HepG2 (cell line): Measurements from ENCODE around the gene API5. TPM values are rescaled to one million over a fixed set of nuclear protein-coding genes. Genes with fewer than 3 reads are reported as not detected.

Source experiments
- KAT2B ChIP-seq: fragments of 150-350 bp; IDR thresholded peaks from 2 replicates; pipeline ENCODE4 v1.6.1; 2014; ENCODE audit warnings: low read depth, low read length, borderline replicate concordance
- KMT2A ChIP-seq: sonication (generic); formaldehyde crosslinking; IDR thresholded peaks from 2 replicates; pipeline ENCODE4 v1.4.0; 2020; ENCODE audit warnings: missing genetic modification reagents
- MAFF ChIP-seq: IDR thresholded peaks from 2 replicates; pipeline ENCODE4 v1.6.1; 2011; ENCODE audit warnings: low read depth, low read length, improper control_type of control experiment
- PRDM10 ChIP-seq: sonication (generic); formaldehyde crosslinking; IDR thresholded peaks from 2 replicates; pipeline ENCODE4 v1.4.0; 2020; ENCODE audit warnings: low read depth, missing genetic modification reagents
- RBFOX2 ChIP-seq: fragments of 200-400 bp; formaldehyde crosslinking; IDR thresholded peaks from 2 replicates; pipeline ENCODE4 v1.6.1; 2017; ENCODE audit warnings: low read depth, mild to moderate bottlenecking, low read length
- REST ChIP-seq, 2 experiments: IDR thresholded peaks; 2 replicates each; pipeline ENCODE4 v1.6.1; 2011 to 2012; ENCODE audit warnings: low read length in 2 of 2, borderline replicate concordance in 1 of 2, low read depth in 1 of 2, mild to moderate bottlenecking in 1 of 2, moderate library complexity in 1 of 2
- SOX5 ChIP-seq: IDR thresholded peaks from 2 replicates; pipeline ENCODE4 v1.6.1; 2016; ENCODE audit warnings: borderline replicate concordance
- ZBED4 ChIP-seq: sonication (generic); formaldehyde crosslinking; IDR thresholded peaks from 2 replicates; pipeline ENCODE4 v1.4.0; 2020; ENCODE audit warnings: missing genetic modification reagents, borderline replicate concordance
- ZBTB34 ChIP-seq: sonication (generic); formaldehyde crosslinking; IDR thresholded peaks from 2 replicates; pipeline ENCODE4 v1.8.0; 2022; ENCODE audit warnings: mild to moderate bottlenecking, missing genetic modification reagents
- ZBTB49 ChIP-seq: sonication (generic); formaldehyde crosslinking; IDR thresholded peaks from 2 replicates; pipeline ENCODE4 v1.4.0; 2020; ENCODE audit warnings: missing genetic modification reagents, borderline replicate concordance
- ZNF24 ChIP-seq: fragments of 450-650 bp; IDR thresholded peaks from 2 replicates; pipeline ENCODE4 v1.6.1; 2017; ENCODE audit warnings: antibody characterized with exemption, mild to moderate bottlenecking
- polyA plus RNA-seq, 8 experiments: library from polyadenylated mRNA; depleted of rRNA in 3 of 8; stranded (reverse) in 7 of 8; unstranded in 1 of 8; fragments of >200 nt; fragmentation: Illumina TruSeq in 4 of 8; extraction: Trizol in 4 of 8; gene quantifications; 2 replicates each; pipeline versions ENCODE4 v1.2.1 to v1.2.3, GENCODE V29; 2011 to 2016; ENCODE audit warnings: low read depth in 4 of 8, missing spikeins in 1 of 8, mixed read lengths in 1 of 8; ENCODE audit not compliant: insufficient read depth in 1 of 8
- total RNA-seq, 5 experiments: library from RNA; depleted of rRNA; stranded (reverse); fragments of >200 nt; fragmentation: Illumina TruSeq; extraction: Trizol; gene quantifications; 2 replicates each; pipeline ENCODE4 v1.2.3, GENCODE V29; 2016; ENCODE audit warnings: low read depth in 1 of 5

API5 gene
- total and polyA plus RNA-seq, 2 of the 13 experiments (the other 11 are each of a cell fraction or from before 2014, with no cell fraction given), result 21.6 to 59.0 TPM

- TF ChIP-seq ZBTB49 (CRISPR knock-in tag) (no peak), PRDM10 (CRISPR knock-in tag) (no peak), KAT2B (no peak), RBFOX2 (peak; percentile 96), KMT2A (CRISPR knock-in tag) (peak; percentile 94), MAFF (no peak), SOX5 (CRISPR knock-in tag) (no peak), REST (IDR thresholded peaks at IDR 0.05; ENCODE audit: borderline replicate concordance in 1 of 2, low read depth in 1 of 2, low read length in 2 of 2) (peak in 1 of 2 experiments; percentile 18; a peak in 1 of 4 replicates), ZBTB34 (CRISPR knock-in tag) (no peak), ZNF24 (no peak), ZBED4 (CRISPR knock-in tag) (no peak; the same call in 1 of the 2 replicates)
These were observed 47.1 kb downstream of the API5 start, which contains the start of gene TTC17 (continued) for GRCh38 chr11:43358801-43359421.
